ENCODE data around the gene SASH1. TPM values are rescaled to one million over a fixed set of nuclear protein-coding genes. Genes with fewer than 3 reads are reported as not detected.

The SASH1 gene
- total and polyA plus RNA-seq, 5 donors from 2014 or later: 0.06 TPM; not detected in 4

GRCh38 chr6:148317739-148318138 lies 24.9 kb upstream of the SASH1 start:
- Mint-ChIP-seq H3K9me3 (peaks cover 0 to 2% (median 0%) of the 10 kb centered on the region in 7 donors), H3K27me3 (no peaks in the 10 kb centered on the region), H3K4me3 (no peak overlapping the region), H3K36me3 (no peaks in the 10 kb centered on the region), H3K27ac (no peak overlapping the region), H3K4me1 (no peaks in the 10 kb centered on the region)
- H3K4me3 ChIP-seq (ENCODE audit: low read depth, low read length): no peak overlapping the region
- H3K9me3 ChIP-seq (ENCODE audit: control insufficient read depth in 2 of 2, low read length in 2 of 2): no peaks in the 10 kb centered on the region
- H3K4me1 ChIP-seq (ENCODE audit: control insufficient read depth, insufficient read depth, low read length, poor library complexity, severe bottlenecking): no peaks in the 10 kb centered on the region
- DNase-seq: no peak
- no peak overlapping the region for H3K27ac ChIP-seq (ENCODE audit: insufficient read depth, low read length, poor library complexity, severe bottlenecking)
- no peaks in the 10 kb centered on the region for H3K27me3 ChIP-seq (ENCODE audit: control insufficient read depth, insufficient read depth, low read length)
- ATAC-seq (ENCODE audit: low read depth in 2 of 2): no peak
- no peaks in the 10 kb centered on the region for H3K36me3 ChIP-seq (ENCODE audit: control insufficient read depth, insufficient read depth, low read length)

- Mint-ChIP-seq H3K36me3 (no peaks in the 10 kb centered on the region), H3K27ac (no peak overlapping the region), H3K27me3 (no peaks in the 10 kb centered on the region), H3K4me3 (no peak overlapping the region), H3K4me1 (no peaks in the 10 kb centered on the region), H3K9me3 (peaks cover 0 to 6% (median 0%) of the 10 kb centered on the region in 7 donors)
- Histone ChIP-seq H3K4me1 (ENCODE audit: control insufficient read depth, insufficient read depth, low read length, poor library complexity, severe bottlenecking) (no peaks in the 10 kb centered on the region), H3K9me3 (ENCODE audit: control insufficient read depth in 2 of 2, low read length in 2 of 2) (no peaks in the 10 kb centered on the region), H3K27ac (ENCODE audit: insufficient read depth, low read length, poor library complexity, severe bottlenecking) (no peak overlapping the region), H3K27me3 (ENCODE audit: control insufficient read depth, insufficient read depth, low read length) (no peaks in the 10 kb centered on the region), H3K36me3 (ENCODE audit: control insufficient read depth, insufficient read depth, low read length) (no peaks in the 10 kb centered on the region), H3K4me3 (ENCODE audit: low read depth, low read length) (no peak overlapping the region)
- DNase-seq (no peak), ATAC-seq (ENCODE audit: low read depth in 2 of 2) (no peak)
These were observed 19.9 kb upstream of the SASH1 start for GRCh38 chr6:148322704-148323103.

DNA sequence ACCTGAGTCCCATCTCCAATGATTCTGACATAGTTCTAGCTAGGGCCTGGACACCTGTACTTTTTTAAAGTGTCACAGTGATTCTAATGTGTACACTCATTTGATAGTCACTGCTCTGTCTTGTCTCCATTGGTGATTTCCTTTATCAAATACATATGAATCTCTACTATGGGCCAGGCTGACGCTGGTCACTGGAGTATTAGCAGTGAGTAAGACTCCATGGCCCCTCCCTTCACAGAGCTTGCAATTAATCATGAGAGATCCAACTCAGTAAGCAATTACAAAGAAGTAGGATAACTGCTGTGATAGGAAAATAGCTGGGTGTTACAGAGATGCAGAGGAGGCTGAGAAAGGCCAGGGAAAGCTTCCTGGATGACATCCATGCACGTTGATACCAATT lies 19.3 kb upstream of the SASH1 start:
- H3K27ac ChIP-seq (ENCODE audit: insufficient read depth, low read length, poor library complexity, severe bottlenecking): no peak overlapping the region
- H3K36me3 ChIP-seq (ENCODE audit: control insufficient read depth, insufficient read depth, low read length): no peaks in the 10 kb centered on the region
- Mint-ChIP-seq H3K27ac (no peak overlapping the region), H3K4me3 (no peak overlapping the region), H3K36me3 (no peaks in the 10 kb centered on the region), H3K27me3 (no peaks in the 10 kb centered on the region), H3K4me1 (no peaks in the 10 kb centered on the region), H3K9me3 (peaks cover 0 to 6% (median 0%) of the 10 kb centered on the region in 7 donors)
- ATAC-seq (ENCODE audit: low read depth in 2 of 2) (no peak), DNase-seq (no peak)
- H3K4me3 ChIP-seq (ENCODE audit: low read depth, low read length): no peak overlapping the region
- H3K9me3 ChIP-seq (ENCODE audit: control insufficient read depth in 2 of 2, low read length in 2 of 2): no peaks in the 10 kb centered on the region
- no peaks in the 10 kb centered on the region for H3K27me3 ChIP-seq (ENCODE audit: control insufficient read depth, insufficient read depth, low read length)
- H3K4me1 ChIP-seq (ENCODE audit: control insufficient read depth, insufficient read depth, low read length, poor library complexity, severe bottlenecking): no peaks in the 10 kb centered on the region

GRCh38 chr6:148324297-148324985 lies 18.2 kb upstream of the SASH1 start:
- Mint-ChIP-seq H3K27ac (no peak overlapping the region), H3K27me3 (no peaks in the 10 kb centered on the region), H3K4me1 (no peaks in the 10 kb centered on the region), H3K36me3 (no peaks in the 10 kb centered on the region), H3K9me3 (peaks cover 0 to 6% (median 0%) of the 10 kb centered on the region in 7 donors), H3K4me3 (no peak overlapping the region)
- no peak overlapping the region for H3K4me3 ChIP-seq (ENCODE audit: low read depth, low read length)
- DNase-seq: no peak
- H3K9me3 ChIP-seq (ENCODE audit: control insufficient read depth in 2 of 2, low read length in 2 of 2): no peaks in the 10 kb centered on the region
- no peaks in the 10 kb centered on the region for H3K27me3 ChIP-seq (ENCODE audit: control insufficient read depth, insufficient read depth, low read length)
- H3K27ac ChIP-seq (ENCODE audit: insufficient read depth, low read length, poor library complexity, severe bottlenecking): no peak overlapping the region
- no peak for ATAC-seq (ENCODE audit: low read depth in 2 of 2)
- no peaks in the 10 kb centered on the region for H3K36me3 ChIP-seq (ENCODE audit: control insufficient read depth, insufficient read depth, low read length)
- H3K4me1 ChIP-seq (ENCODE audit: control insufficient read depth, insufficient read depth, low read length, poor library complexity, severe bottlenecking): no peaks in the 10 kb centered on the region

DNA sequence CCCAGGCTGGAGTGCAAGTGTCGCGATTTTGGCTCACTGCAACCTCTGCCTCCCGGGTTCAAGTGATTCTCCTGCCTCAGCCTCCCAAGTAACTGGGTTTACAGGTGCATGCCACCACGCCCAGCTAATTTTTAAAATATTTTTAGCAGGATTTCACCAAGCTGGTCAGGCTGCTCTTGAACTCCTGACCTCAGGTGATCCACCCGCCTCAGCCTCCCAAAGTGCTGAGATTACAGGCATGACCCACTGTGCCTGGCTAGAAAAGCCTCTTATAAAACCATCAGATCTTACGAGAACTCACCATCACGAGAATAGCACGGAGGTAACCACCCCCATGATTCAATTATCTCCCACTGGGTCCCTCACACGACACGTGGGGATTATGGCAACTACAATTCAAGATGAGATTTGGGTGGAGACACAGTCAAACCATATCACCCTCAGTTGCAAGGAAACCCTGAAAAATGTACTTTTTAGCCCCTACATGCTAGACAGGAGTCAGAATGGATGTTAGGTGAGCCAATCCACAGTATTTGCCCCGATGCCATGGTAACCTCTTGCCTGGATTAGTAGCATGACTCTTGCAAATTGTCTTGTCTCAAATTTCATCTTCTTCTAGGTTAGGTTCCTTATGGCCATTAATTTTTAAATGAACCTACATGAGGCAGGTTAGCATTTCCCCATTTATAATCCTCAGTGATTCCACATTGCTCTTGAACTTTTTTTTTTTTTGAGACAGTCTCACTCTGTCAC lies 17.1 kb upstream of the SASH1 start:
- peaks cover 1% of the 10 kb centered on the region for H3K27me3 Mint-ChIP-seq
- no peak overlapping the region for H3K4me3 ChIP-seq (ENCODE audit: low read depth, low read length)
- no peaks in the 10 kb centered on the region for H3K36me3 Mint-ChIP-seq
- DNase-seq (no peak), ATAC-seq (ENCODE audit: low read depth in 2 of 2) (no peak)
- H3K4me1 ChIP-seq (ENCODE audit: control insufficient read depth, insufficient read depth, low read length, poor library complexity, severe bottlenecking): no peaks in the 10 kb centered on the region
- H3K27ac ChIP-seq (ENCODE audit: insufficient read depth, low read length, poor library complexity, severe bottlenecking): no peak overlapping the region
- no peaks in the 10 kb centered on the region for H3K9me3 ChIP-seq (ENCODE audit: control insufficient read depth in 2 of 2, low read length in 2 of 2)
- H3K27me3 ChIP-seq (ENCODE audit: control insufficient read depth, insufficient read depth, low read length): no peaks in the 10 kb centered on the region
- H3K9me3 Mint-ChIP-seq: peaks cover 0 to 6% (median 0%) of the 10 kb centered on the region in 7 donors
- no peak overlapping the region for H3K27ac Mint-ChIP-seq
- no peaks in the 10 kb centered on the region for H3K4me1 Mint-ChIP-seq
- no peaks in the 10 kb centered on the region for H3K36me3 ChIP-seq (ENCODE audit: control insufficient read depth, insufficient read depth, low read length)
- H3K4me3 Mint-ChIP-seq: no peak overlapping the region

DNA sequence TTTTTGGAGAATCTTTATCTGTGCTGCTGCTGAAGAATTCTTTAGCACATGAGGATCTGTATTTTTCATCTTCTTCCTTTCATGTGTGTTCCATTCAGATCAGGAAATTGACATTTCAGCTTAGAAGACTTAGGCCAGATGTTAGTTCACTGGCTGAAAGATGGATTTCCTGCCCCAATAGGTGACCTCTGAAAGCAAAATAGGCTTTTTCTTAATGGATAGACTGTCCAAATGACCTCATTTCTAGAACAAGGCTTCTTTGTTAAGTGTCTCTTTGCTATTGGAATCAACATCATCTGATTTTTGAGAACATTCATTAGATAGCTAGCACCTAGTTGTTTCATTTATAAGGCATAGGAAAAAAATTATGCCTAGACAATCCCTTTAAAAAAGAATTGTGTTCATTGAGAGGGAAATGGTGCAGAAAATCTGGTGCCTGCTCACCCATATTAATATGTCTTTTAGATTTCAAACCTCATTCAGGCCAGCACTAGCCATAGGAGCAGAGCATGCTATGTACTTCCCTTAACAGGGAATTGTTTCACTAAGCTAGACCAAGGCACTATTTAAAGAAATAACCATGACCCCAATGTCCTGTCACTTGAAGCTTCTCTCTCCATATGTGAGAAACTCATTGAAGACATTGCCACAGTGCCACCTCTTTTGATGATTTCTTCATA lies 13.6 kb upstream of the SASH1 start:
- H3K36me3 Mint-ChIP-seq: no peaks in the 10 kb centered on the region
- H3K27ac Mint-ChIP-seq: peak overlapping the region in 1 of 3 donors; percentile 26
- H3K27ac ChIP-seq (ENCODE audit: insufficient read depth, low read length, poor library complexity, severe bottlenecking): no peak overlapping the region
- H3K9me3 Mint-ChIP-seq: peaks cover 0 to 5% (median 0%) of the 10 kb centered on the region in 7 donors
- no peak for ATAC-seq (ENCODE audit: low read depth in 2 of 2)
- H3K36me3 ChIP-seq (ENCODE audit: control insufficient read depth, insufficient read depth, low read length): no peaks in the 10 kb centered on the region
- H3K4me1 ChIP-seq (ENCODE audit: control insufficient read depth, insufficient read depth, low read length, poor library complexity, severe bottlenecking): no peaks in the 10 kb centered on the region
- peaks cover 0 to 3% (median 0%) of the 10 kb centered on the region in 4 donors for H3K4me1 Mint-ChIP-seq
- H3K4me3 Mint-ChIP-seq: no peak overlapping the region
- H3K4me3 ChIP-seq (ENCODE audit: low read depth, low read length): no peak overlapping the region
- H3K27me3 Mint-ChIP-seq: peaks cover 7% of the 10 kb centered on the region
- H3K9me3 ChIP-seq (ENCODE audit: control insufficient read depth in 2 of 2, low read length in 2 of 2): no peaks in the 10 kb centered on the region
- no peaks in the 10 kb centered on the region for H3K27me3 ChIP-seq (ENCODE audit: control insufficient read depth, insufficient read depth, low read length)
- DNase-seq: no peak

DNA sequence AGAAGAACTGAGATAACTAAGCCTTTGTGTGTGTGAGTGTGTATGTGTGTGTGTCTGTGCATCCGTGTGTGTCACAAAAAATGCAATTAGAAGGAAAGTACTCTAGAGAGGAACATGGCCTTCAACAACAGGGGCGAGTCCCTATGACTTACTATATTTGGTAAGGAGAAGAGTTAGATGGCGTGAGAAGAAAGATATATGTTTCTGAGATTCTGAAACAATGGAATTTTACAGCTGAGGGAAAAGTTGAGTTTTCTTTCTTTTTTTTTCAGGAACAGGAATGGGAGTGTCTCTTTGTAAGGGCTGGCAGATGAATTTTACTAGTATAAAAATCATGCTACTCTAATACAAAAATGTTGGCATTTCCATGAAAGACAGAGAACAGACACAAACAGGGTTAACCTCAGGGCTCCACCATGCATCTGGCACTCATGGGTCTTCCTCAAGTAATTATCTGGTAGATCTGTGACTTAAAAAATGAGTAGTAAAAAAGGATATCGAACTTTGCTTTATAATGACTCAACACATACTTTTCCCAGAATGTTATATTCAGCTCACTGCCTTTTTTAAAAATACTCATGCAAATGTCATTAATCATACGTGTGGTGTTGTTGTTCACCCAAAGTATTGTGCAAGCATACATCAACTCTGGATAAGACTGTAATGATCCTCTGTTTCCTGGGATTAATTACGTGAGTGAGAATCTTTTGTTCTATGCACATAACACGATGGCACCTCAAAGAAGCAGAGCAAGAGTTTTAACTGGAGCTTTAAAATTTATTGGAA lies 12.8 kb upstream of the SASH1 start:
- no peak for DNase-seq
- no peaks in the 10 kb centered on the region for H3K4me1 ChIP-seq (ENCODE audit: control insufficient read depth, insufficient read depth, low read length, poor library complexity, severe bottlenecking)
- H3K27ac ChIP-seq (ENCODE audit: insufficient read depth, low read length, poor library complexity, severe bottlenecking): no peak overlapping the region
- H3K4me3 ChIP-seq (ENCODE audit: low read depth, low read length): no peak overlapping the region
- Mint-ChIP-seq H3K27me3 (peaks cover 7% of the 10 kb centered on the region), H3K9me3 (peaks cover 0 to 5% (median 0%) of the 10 kb centered on the region in 7 donors), H3K36me3 (no peaks in the 10 kb centered on the region), H3K4me1 (peaks cover 0 to 3% (median 0%) of the 10 kb centered on the region in 4 donors), H3K27ac (no peak overlapping the region), H3K4me3 (no peak overlapping the region)
- H3K27me3 ChIP-seq (ENCODE audit: control insufficient read depth, insufficient read depth, low read length): no peaks in the 10 kb centered on the region
- no peaks in the 10 kb centered on the region for H3K36me3 ChIP-seq (ENCODE audit: control insufficient read depth, insufficient read depth, low read length)
- no peaks in the 10 kb centered on the region for H3K9me3 ChIP-seq (ENCODE audit: control insufficient read depth in 2 of 2, low read length in 2 of 2)
- ATAC-seq (ENCODE audit: low read depth in 2 of 2): no peak
